PC-9 (cell line): ENCODE data around the gene IQSEC3. TPM values are rescaled to one million over a fixed set of nuclear protein-coding genes. Genes with fewer than 3 reads are reported as not detected.

ENCODE experiments used
- BruUV-seq: library from RNA; stranded (reverse); fragments of 400-500 nt; replicated peaks from 2 replicates; lab custom pipeline; 2021; lab: Mats Ljungman, UMichigan
- CTCF ChIA-PET: fragments of 300-600 bp; sonication (Branson Sonifier 250); formaldehyde crosslinking; loops from one replicate; lab custom pipeline; 2022; ENCODE audit warnings: antibody characterized with exemption; lab: Charles Lee
- POLR2A ChIA-PET: fragments of 300-600 bp; sonication (Branson Sonifier 250); formaldehyde crosslinking; loops from one replicate; lab custom pipeline; 2022; ENCODE audit warnings: antibody characterized with exemption; ENCODE audit not compliant: unreplicated experiment; lab: Charles Lee
- DNase-seq, 2 experiments: peaks; one replicate each; pipeline versions ENCODE4 v3.0.0 to v3.0.0-alpha.2; 2015 to 2022; ENCODE audit warnings: mixed read lengths in 1 of 2
- H2AFZ ChIP-seq: fragments of 200-600 bp; sonication (generic); 2 replicates; pipeline ENCODE4 v1.8.1; 2017; ENCODE audit warnings: antibody characterized with exemption
- H3F3A ChIP-seq: fragments of 200-600 bp; sonication (generic); 2 replicates; pipeline ENCODE4 v1.8.1; 2017; ENCODE audit warnings: antibody characterized with exemption, mild to moderate bottlenecking, low read depth; ENCODE audit not compliant: insufficient read depth
- H3K27ac ChIP-seq: fragments of 200-600 bp; sonication (generic); 2 replicates; pipeline ENCODE4 v1.6.1; 2016; ENCODE audit warnings: mixed run types
- H3K27me3 ChIP-seq: fragments of 200-600 bp; sonication (generic); 2 replicates; pipeline ENCODE4 v1.6.1; 2016; ENCODE audit warnings: low read depth, mixed run types; ENCODE audit not compliant: insufficient read depth
- H3K36me3 ChIP-seq: fragments of 200-600 bp; sonication (generic); 2 replicates; pipeline ENCODE4 v1.6.1; 2016; ENCODE audit warnings: low read depth, mixed run types
- H3K4me1 ChIP-seq: fragments of 200-600 bp; sonication (generic); replicated peaks from 2 replicates; pipeline ENCODE4 v1.6.1; 2016; ENCODE audit warnings: mixed run types; ENCODE audit not compliant: insufficient read depth
- H3K4me2 ChIP-seq: fragments of 200-600 bp; sonication (generic); 2 replicates; pipeline ENCODE4 v1.6.1; 2017; ENCODE audit warnings: mixed run types
- H3K4me3 ChIP-seq: fragments of 200-600 bp; sonication (generic); 2 replicates; pipeline ENCODE4 v1.6.1; 2016; ENCODE audit warnings: mixed run types
- H3K79me2 ChIP-seq: fragments of 200-600 bp; sonication (generic); 2 replicates; pipeline ENCODE4 v1.6.1; 2017; ENCODE audit warnings: low read depth, mixed run types
- H3K9me2 ChIP-seq: fragments of 200-600 bp; sonication (generic); 2 replicates; pipeline ENCODE4 v1.8.1; 2017; ENCODE audit warnings: mild to moderate bottlenecking; ENCODE audit not compliant: insufficient read depth
- H3K9me3 ChIP-seq: fragments of 200-600 bp; sonication (generic); 2 replicates; pipeline ENCODE4 v1.8.1; 2016; ENCODE audit warnings: low read depth; ENCODE audit not compliant: insufficient read depth
- H4K20me1 ChIP-seq: fragments of 200-600 bp; sonication (generic); 2 replicates; pipeline ENCODE4 v1.8.1; 2017; ENCODE audit not compliant: insufficient read depth
- EZH2 ChIP-seq: fragments of 200-600 bp; sonication (generic); IDR thresholded peaks from 2 replicates; pipeline ENCODE4 v1.8.0; 2017; ENCODE audit warnings: antibody characterized with exemption, low read depth
- intact Hi-C: fragments of 100-400 bp; cut with micrococcal nuclease; formaldehyde crosslinking; loops from one replicate; pipeline ENCODE4 v1.10.0; 2022; ENCODE audit not compliant: unreplicated experiment
- total RNA-seq: library from RNA; stranded (reverse); gene quantifications from 2 replicates; pipeline ENCODE4 v1.2.3, GENCODE V29; 2021
- TF ChIP-seq, protein P1 (sequence below): fragments of 200-600 bp; sonication (generic); conservative IDR thresholded peaks from 2 replicates; pipeline ENCODE4 v1.6.1; 2017; ENCODE audit warnings: mixed run types, antibody characterized with exemption, mild to moderate bottlenecking, moderate library complexity

IQSEC3 gene
- total RNA-seq, 1 experiment from 2014 or later: not detected

DNA sequence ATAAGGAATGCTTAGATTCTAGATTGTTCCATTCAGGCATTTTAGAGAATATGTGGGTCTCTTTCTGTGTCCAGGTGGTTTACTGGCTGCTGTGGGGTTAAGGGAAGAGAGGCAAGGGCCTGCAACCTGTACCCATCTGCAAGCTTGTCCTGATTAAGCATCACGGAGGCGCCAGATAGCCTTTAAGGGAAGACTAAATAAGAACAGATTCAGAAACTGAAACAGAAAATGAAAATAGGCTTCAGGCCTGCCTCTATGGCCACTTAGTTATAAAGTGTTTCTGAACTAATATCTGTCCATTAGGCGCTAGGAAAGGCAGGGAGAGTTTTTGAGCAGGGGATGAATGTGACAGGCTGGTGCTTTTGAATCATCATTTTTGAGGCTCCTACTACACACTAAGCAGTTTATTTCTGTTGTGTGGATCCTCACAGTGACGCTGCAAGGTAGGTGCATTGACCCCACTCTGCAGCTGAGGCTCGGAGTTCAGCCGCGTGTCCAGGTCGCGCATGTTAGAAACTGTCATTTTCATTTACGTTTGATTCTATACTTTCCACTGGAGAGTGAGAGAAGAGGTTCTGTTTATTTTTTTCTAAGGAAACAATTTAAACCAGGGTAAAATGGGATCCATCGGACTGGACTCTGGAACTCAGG is 100.0 kb downstream of the IQSEC3 start:
- Histone ChIP-seq H3K9me3 (no peaks in the 10 kb centered on the region), H4K20me1 (no peaks in the 10 kb centered on the region; the same call in 1 of the 2 replicates), H3K9me2 (no peaks in the 10 kb centered on the region), H3K4me2 (no peak overlapping the region), H3K36me3 (no peaks in the 10 kb centered on the region), H3K4me1 (no peaks in the 10 kb centered on the region), H3K27ac (no peak overlapping the region), H3K27me3 (peaks cover 52% of the 10 kb centered on the region), H3K79me2 (no peaks in the 10 kb centered on the region), H3F3A (no peaks in the 10 kb centered on the region), H2AFZ (no peak overlapping the region), H3K4me3 (no peak overlapping the region)
- ChIA-PET POLR2A (no interaction called here), CTCF (no interaction called here)
- no peak for DNase-seq
- TF ChIP-seq EZH2: no peak
- TF ChIP-seq, protein P1, sequence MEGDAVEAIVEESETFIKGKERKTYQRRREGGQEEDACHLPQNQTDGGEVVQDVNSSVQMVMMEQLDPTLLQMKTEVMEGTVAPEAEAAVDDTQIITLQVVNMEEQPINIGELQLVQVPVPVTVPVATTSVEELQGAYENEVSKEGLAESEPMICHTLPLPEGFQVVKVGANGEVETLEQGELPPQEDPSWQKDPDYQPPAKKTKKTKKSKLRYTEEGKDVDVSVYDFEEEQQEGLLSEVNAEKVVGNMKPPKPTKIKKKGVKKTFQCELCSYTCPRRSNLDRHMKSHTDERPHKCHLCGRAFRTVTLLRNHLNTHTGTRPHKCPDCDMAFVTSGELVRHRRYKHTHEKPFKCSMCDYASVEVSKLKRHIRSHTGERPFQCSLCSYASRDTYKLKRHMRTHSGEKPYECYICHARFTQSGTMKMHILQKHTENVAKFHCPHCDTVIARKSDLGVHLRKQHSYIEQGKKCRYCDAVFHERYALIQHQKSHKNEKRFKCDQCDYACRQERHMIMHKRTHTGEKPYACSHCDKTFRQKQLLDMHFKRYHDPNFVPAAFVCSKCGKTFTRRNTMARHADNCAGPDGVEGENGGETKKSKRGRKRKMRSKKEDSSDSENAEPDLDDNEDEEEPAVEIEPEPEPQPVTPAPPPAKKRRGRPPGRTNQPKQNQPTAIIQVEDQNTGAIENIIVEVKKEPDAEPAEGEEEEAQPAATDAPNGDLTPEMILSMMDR: no peak
- intact Hi-C loops: no loop called here
- no TSS peak for BruUV-seq

DNA sequence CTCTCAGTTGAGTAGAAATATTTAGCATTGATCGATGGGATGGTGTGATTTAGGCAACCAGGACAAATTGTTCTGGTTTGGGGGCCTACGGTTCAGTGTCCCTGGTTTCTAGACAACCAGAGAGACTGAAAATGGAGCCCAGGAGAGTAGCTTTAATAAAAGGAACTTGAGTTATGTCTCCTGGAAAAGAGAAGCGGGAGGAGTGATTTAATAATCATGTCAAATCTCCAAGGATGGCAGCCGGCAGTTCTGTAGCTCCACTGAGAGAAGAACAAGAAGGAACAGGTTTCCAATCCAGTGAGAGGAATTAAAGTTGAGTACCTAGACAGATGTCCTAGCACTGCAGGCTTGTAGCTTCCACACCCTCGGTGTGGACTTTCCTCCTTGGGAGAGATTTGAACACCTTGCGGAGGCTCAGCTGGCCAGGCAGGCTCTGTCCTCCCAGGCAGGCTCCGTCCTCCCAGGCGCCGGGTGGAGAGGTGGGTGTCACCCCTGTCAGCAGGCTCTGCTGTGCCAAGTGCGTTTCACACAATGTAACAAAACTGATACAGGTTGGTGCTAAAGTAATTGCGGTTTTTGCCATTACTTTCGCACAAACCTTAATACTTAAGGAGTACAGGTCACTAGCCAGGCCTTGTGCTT is 101.5 kb downstream of the IQSEC3 start:
- BruUV-seq: no TSS peak
- intact Hi-C loops: no loop called here
- H3F3A ChIP-seq: no peaks in the 10 kb centered on the region
- TF ChIP-seq, protein P1: no peak
- TF ChIP-seq EZH2: no peak
- no peaks in the 10 kb centered on the region for H3K9me2 ChIP-seq
- ChIA-PET POLR2A (no interaction called here), CTCF (interaction anchor here (0.6 kb wide), 1 partner anchor 12 kb away, joined by 3 read pairs; no protein-coding TSS in a partner anchor)
- H3K4me1 ChIP-seq: no peaks in the 10 kb centered on the region
- no peaks in the 10 kb centered on the region for H4K20me1 ChIP-seq
- H3K36me3 ChIP-seq: no peaks in the 10 kb centered on the region
- H3K27me3 ChIP-seq: peaks cover 58% of the 10 kb centered on the region
- no peak overlapping the region for H3K27ac ChIP-seq
- no peak overlapping the region for H2AFZ ChIP-seq
- H3K4me2 ChIP-seq: no peak overlapping the region
- H3K9me3 ChIP-seq: no peaks in the 10 kb centered on the region
- DNase-seq: no peak
- no peak overlapping the region for H3K4me3 ChIP-seq
- H3K79me2 ChIP-seq: no peaks in the 10 kb centered on the region

DNA sequence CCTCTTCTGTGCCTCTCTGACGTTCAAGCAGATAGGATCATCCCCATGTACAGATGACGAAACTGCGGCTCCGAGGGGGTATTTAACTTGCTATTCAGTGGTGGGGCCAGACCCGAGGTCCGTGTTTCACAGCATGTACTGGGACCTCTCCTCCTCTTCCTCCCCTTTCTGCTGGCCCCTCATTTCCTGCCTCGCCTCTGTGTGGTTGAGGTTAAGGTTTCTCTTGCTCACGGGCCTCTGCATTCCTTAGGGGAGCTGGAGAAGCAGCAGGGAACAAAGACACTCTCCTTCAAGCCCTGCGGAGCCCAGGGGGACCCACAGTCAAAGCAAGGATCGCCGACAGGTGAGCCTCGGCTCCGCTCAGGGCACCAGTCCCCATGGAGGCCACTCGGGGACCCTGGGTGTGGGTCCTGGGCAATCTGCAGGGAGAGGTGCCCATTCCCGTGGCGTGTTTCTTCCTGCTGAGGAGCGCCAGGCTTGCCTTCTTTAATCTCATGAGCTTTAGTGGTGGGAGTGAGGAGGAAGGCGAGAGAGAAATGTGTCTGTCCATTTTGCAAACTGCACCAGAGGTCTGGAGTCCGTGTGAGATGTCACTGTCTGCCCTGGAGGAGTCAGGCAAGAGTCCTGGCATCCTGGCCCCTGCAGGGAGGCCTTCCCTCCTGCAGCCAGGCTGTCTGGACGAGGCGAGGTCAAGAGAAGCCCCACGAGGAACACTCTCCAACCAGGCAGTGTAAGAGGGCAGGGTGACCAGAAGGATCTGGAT is 102.4 kb downstream of the IQSEC3 start:
- no peak for TF ChIP-seq EZH2
- TF ChIP-seq, protein P1: no peak

More for the DNA sequence above, 102.4 kb downstream of the IQSEC3 start:
- intact Hi-C loops: no loop called here
- no peaks in the 10 kb centered on the region for H3K9me3 ChIP-seq
- no peak overlapping the region for H3K27ac ChIP-seq
- H4K20me1 ChIP-seq: no peaks in the 10 kb centered on the region
- H3K36me3 ChIP-seq: no peaks in the 10 kb centered on the region
- ChIA-PET POLR2A (no interaction called here), CTCF (no interaction called here)
- no TSS peak for BruUV-seq
- no peak overlapping the region for H3K4me2 ChIP-seq
- H3K4me1 ChIP-seq: no peaks in the 10 kb centered on the region
- H3F3A ChIP-seq: no peaks in the 10 kb centered on the region
- no peaks in the 10 kb centered on the region for H3K79me2 ChIP-seq
- no peak overlapping the region for H2AFZ ChIP-seq
- H3K9me2 ChIP-seq: no peaks in the 10 kb centered on the region
- H3K4me3 ChIP-seq: no peak overlapping the region
- DNase-seq: no peak
- H3K27me3 ChIP-seq: peaks cover 65% of the 10 kb centered on the region
